CD4-positive, alpha-beta T cell treated with Interleukin-10 for 1 hour (primary cell): ENCODE data around the gene ZNF212.
"Not testable (repeated sequence)": the region's sequence is repeated elsewhere in the genome, so short reads cannot be mapped to it uniquely, and the experiment has no call there.

Source experiments
- DNase-seq: peaks from one replicate; pipeline ENCODE4 v3.0.0-alpha.2; 2020

ZNF212 gene

GRCh38 chr7:149220534-149220933, 18.9 kb upstream of the ZNF212 start:
- no peak for DNase-seq

DNA sequence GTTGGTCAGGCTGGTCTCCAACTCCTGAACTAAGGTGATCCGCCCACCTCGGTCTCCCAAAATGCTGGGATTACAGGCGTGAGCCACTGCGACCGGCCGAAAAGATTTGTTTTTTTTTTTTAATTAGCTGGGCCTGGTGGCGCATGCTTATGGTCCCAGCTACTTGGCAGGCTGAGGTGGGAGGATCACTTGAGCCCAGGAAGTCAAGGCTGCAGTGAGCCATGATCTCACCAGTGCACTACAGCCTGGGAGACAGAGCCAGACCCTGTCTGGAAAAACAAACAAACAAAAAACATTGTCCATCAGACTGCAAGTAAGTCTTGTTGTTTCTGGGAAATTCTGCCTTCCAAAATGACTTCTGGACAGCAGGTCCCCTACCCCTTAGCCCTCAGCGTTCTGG, 16.3 kb upstream of the ZNF212 start:
- no peak for DNase-seq

- no peak for DNase-seq
Observed at GRCh38 chr7:149223761-149224160, 15.7 kb upstream of the ZNF212 start.

GRCh38 chr7:149224352-149224751, 15.1 kb upstream of the ZNF212 start:
- DNase-seq: no peak

DNA sequence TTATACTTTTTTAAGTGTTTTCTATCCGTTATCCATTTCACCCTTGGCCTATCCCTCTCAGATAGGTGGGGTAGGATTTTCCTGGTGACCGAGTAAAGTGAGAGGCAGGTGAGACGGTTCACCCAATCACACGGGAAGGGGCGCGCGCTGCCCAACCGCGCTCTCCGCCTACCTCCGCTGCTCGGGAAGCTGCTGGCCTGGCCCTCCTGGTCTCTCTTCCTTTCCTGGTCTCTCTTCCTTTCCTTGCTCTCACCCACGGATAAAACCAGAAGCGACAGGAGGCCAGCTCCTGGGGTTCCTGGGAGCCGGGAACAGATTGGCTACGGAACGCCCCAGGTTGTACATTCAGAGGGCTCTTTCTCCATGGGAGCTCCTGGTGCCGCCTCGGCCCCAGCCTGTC, 14.3 kb upstream of the ZNF212 start:
- DNase-seq: no peak

DNA sequence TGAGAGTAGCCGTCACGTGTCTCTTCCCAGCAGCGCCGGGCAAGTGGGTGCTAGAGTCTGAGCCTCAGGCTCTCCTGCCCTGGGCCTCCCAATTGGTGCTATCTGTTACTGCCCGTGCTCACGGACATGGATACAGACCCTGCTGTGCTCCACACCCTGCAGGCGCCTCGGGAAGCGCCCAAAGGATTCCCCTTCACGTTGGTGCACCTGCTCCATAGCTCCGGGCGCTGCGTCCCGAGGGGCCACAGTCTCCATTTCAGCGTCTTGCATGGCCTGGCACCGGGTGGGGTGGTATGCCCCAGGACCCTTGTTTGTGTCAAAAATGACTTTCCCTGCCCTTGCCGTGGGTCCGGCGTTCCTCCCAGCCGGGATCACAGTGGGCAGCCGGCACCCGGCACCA, 13.8 kb upstream of the ZNF212 start:
- DNase-seq: no peak

- DNase-seq: not testable (repeated sequence)
Observed at GRCh38 chr7:149226366-149226765, 13.1 kb upstream of the ZNF212 start.

GRCh38 chr7:149226840-149227494, 12.5 kb upstream of the ZNF212 start:
- DNase-seq: no peak

DNA sequence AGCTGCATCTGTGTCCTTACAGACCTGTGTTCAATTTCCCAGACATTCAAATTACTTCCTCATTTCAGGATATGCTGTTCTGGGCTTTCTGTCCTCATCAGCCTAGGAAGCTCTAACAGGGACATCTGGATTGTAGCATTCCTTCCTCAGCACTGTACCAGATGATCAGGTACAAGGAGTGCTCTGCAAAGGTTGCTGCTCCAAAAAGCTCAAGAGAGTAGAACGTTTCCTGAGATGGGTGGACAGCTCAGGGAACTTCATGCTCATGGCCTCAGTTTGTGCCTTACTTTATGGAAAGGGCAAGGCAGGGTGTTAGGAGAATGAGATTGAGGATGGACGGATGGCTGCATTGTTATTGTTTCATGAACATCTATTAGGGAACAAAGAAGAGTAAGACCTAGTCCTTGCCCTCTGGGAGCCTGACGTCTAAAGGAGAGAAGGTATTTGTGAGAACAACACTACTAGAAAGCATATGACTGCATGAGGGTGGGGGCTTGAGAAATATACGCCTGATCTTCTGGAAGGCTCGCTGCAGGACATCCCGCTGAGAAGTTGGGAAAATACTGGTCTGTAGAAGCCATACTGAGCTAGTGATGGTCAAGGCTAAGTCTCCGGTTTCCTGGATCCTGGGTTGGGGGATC, 10.5 kb upstream of the ZNF212 start:
- no peak for DNase-seq

- no peak for DNase-seq
Observed at GRCh38 chr7:149229526-149229925, 9.9 kb upstream of the ZNF212 start.

- DNase-seq: no peak
Observed at GRCh38 chr7:149232362-149232761, 7.1 kb upstream of the ZNF212 start.

DNA sequence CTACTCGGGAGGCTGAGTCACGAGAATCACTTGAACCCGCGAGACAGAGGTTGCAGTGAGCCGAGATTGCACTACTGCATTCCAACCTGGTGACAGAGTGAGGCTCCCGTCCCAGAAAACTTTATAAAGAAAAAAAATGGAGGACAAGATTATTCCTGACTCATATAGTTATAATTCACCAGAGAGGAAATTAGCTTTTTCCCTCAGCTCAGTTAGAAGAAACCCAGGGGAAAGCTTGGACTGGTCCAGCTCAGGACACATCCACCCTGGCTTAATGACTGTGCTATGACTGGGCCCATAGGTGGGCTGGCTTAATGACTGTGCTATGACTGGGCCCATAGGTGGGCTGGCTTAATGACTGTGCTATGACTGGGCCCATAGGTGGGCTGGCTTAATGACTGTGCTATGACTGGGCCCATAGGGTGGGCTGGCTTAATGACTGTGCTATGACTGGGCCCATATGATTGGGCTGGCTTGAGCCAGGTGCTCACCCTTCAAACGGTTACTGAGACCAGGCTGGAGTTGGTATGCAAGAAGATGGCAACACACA, 5.7 kb upstream of the ZNF212 start:
- DNase-seq: not testable (repeated sequence)

- DNase-seq: no peak
Observed at GRCh38 chr7:149237502-149237901, 1.9 kb upstream of the ZNF212 start.

DNA sequence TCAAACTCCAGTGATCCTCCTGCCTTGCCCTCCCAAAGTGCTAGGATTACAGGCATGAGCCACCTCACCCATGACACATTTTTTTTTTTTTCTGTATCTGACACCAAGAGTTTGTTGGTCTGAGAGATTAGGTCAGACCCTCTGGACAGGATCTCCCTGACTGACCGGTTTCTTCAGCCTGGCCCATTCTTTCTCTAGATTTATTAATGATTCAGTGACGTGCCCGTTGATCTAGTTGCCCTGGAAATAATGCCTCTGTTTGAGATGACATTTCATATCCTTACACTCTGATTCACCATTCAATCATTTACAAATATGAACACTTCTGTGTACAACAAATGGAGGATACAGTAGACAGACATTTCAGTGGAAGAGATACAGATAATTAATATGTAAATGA, 1.4 kb upstream of the ZNF212 start:
- no peak for DNase-seq

- no peak for DNase-seq
Observed at GRCh38 chr7:149240637-149241036, 1.2 kb downstream of the ZNF212 start.

GRCh38 chr7:149241696-149242095, 2.2 kb downstream of the ZNF212 start:
- no peak for DNase-seq

- no peak for DNase-seq
Observed at GRCh38 chr7:149245244-149245643, 5.8 kb downstream of the ZNF212 start.

- no peak for DNase-seq
Observed at GRCh38 chr7:149245744-149246143, 6.3 kb downstream of the ZNF212 start.

- no peak for DNase-seq
Observed at GRCh38 chr7:149248777-149249176, 9.3 kb downstream of the ZNF212 start.

DNA sequence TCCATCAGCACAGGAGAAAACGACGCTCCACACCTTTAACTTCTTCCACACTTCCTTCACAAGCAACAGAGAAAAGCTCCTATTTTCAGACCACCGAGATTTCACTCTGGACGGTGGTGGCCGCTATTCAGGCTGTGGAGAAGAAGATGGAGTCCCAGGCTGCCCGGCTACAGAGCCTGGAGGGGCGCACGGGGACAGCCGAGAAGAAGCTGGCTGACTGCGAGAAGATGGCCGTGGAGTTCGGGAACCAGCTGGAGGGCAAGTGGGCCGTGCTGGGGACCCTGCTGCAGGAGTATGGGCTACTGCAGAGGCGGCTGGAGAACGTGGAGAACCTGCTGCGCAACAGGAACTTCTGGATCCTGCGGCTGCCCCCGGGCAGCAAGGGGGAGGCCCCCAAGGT, 10.7 kb downstream of the ZNF212 start:
- not testable (repeated sequence) for DNase-seq

DNA sequence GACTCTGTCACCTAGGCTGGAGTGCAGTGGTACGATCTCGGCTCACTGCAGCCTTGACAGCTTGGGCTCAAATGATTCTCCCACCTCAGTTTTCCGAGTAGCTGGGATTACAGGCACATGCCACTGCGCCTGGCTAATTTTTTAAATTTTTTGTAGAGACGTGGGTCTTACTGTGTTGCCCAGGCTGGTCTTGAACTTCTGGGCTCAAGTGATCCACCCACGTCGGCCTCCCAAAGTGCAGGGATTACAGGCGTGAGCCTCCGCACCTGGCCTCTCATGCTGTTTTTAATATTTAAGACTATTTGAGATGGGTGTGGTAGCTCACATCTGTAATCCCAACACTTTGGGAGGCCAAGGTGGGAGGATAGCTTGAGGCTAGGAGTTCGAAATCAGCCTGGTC, 12.1 kb downstream of the ZNF212 start:
- not testable (repeated sequence) for DNase-seq

DNA sequence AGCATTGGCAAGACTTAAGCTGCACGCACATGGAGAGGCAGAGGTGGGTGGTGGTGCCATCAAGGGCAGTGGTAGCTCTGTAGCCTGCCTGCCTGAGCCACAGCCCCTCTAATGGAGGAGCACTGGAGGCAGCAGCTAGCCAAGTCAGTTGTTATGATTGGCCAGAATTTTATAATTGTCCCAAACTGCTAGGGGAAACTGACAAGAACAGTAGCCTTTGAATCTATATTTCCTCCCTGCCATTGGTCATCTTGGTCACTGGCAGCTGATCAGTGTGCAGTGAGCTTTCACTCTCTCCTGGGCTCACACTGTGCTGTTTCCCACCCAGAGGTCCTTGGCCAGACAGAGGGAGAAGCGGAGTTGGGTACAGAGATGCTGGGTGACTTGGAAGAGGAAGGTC, 12.9 kb downstream of the ZNF212 start:
- no peak for DNase-seq

DNA sequence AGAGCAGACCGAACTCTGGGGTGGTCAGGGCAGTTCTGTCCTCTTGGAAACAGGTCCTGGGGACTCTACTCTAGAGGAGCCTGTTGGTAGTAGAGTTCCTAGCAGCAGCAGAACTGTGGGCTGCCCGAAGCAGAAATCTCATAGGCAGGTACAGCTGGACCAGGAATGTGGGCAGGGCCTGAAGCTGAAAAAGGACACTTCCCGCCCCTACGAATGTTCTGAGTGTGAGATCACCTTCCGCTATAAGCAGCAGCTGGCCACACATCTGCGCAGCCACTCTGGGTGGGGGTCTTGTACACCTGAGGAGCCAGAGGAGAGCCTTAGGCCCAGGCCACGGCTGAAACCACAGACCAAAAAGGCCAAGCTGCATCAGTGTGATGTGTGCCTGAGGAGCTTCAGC, 14.2 kb downstream of the ZNF212 start:
- DNase-seq: no peak

- no peak for DNase-seq
Observed at GRCh38 chr7:149254181-149254858, 14.9 kb downstream of the ZNF212 start.
